GM13977 (cell line): ENCODE measurements around the gene SLC9B2.
"Not testable (repeated sequence)": the region's sequence is repeated elsewhere in the genome, so short reads cannot be mapped to it uniquely, and the experiment has no call there.

Experiments
- DNase-seq: peaks from one replicate; pipeline ENCODE4 v3.0.0; 2012; ENCODE audit warnings: low spot score
- in situ Hi-C: fragments of 300-500 bp; cut with MboI; formaldehyde crosslinking; loops from one replicate; pipeline ENCODE4 v1.12.0; 2022; ENCODE audit warnings: low sequenced_read_pairs, low pct_unique_long_range_greater_than_20kb, mixed read lengths, inconsistent platforms; ENCODE audit not compliant: unreplicated experiment
- TF ChIP-seq, protein P1 (sequence below): IDR thresholded peaks from 2 replicates; pipeline ENCODE4 v1.5.1; 2012; ENCODE audit warnings: mild to moderate bottlenecking, control low read depth; ENCODE audit not compliant: insufficient read depth; ENCODE audit errors: extremely low read depth, missing control alignments

Gene SLC9B2

DNA sequence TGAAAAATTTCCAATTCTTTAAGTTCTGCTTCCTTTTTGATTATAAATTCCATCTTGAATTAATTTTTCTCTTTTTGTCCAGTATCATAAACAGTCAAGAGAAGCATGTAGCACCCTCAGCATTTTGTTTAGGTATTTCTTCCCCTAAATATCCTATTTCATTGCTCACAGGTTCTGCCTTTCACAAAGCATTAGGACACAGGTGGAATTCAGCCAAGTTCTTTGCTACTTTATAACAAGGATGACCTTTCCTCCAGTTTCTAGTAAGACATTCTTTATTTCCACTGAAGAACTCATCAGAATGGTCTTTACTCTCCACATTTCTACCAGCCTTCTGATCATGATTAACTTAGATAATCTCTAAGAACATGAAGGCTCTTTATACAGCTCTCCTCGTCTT lies 64.5 kb downstream of the SLC9B2 start:
- TF ChIP-seq, protein P1, sequence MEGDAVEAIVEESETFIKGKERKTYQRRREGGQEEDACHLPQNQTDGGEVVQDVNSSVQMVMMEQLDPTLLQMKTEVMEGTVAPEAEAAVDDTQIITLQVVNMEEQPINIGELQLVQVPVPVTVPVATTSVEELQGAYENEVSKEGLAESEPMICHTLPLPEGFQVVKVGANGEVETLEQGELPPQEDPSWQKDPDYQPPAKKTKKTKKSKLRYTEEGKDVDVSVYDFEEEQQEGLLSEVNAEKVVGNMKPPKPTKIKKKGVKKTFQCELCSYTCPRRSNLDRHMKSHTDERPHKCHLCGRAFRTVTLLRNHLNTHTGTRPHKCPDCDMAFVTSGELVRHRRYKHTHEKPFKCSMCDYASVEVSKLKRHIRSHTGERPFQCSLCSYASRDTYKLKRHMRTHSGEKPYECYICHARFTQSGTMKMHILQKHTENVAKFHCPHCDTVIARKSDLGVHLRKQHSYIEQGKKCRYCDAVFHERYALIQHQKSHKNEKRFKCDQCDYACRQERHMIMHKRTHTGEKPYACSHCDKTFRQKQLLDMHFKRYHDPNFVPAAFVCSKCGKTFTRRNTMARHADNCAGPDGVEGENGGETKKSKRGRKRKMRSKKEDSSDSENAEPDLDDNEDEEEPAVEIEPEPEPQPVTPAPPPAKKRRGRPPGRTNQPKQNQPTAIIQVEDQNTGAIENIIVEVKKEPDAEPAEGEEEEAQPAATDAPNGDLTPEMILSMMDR, result no peak
- no peak for DNase-seq
- in situ Hi-C loops, result no loop called here

DNA sequence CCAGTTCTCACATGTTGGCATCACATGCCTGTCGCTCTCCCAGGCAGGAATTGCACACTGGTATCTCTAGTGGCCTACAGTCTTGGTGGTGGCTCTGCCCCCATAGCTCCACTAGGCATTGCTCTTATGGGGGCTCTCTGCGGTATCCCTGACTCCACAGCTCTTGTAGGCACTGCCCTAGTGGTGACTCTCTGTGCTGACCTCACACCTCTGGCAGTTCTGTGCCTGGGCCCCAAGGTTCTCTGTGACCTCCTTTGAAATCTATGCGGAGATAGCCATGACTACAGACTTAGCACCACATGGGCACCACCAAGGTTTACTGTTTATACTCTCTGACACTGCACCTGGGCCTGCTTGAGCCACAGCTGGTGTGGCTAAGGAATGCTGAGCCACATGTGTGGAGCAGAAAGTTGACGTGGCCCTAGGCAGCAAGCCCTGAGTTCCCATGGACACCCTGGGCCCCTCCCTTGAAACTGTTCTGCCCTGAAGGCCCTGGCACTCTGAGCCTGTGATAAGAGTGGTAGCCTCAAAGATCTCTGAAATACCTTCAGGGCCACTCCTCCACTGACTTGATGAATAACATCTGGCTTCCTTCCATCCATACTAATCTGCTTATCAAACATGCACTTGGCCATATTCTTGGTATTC lies 65.1 kb downstream of the SLC9B2 start:
- in situ Hi-C loops, result no loop called here
- TF ChIP-seq, protein P1, result no peak
- DNase-seq, result no peak

DNA sequence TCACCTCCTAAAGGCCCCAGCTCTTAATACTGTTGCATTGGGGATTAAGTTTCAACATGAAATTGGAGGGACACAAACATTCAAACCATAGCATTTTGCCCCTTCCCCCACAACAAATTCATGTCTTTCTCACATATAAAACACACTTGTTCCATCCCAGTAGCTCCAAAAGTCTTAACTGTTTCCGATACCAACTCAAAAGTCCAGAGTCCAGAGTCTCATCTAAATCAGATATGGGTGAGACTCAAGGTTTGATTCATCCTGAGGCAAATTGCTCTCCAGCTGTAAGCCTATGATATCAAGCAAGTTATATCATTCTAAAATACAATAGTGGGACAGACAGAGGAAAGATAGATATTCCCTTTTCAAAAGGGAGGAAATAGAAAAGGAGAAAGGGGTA lies 65.8 kb downstream of the SLC9B2 start:
- in situ Hi-C loops, result no loop called here
- TF ChIP-seq, protein P1, result no peak

DNA sequence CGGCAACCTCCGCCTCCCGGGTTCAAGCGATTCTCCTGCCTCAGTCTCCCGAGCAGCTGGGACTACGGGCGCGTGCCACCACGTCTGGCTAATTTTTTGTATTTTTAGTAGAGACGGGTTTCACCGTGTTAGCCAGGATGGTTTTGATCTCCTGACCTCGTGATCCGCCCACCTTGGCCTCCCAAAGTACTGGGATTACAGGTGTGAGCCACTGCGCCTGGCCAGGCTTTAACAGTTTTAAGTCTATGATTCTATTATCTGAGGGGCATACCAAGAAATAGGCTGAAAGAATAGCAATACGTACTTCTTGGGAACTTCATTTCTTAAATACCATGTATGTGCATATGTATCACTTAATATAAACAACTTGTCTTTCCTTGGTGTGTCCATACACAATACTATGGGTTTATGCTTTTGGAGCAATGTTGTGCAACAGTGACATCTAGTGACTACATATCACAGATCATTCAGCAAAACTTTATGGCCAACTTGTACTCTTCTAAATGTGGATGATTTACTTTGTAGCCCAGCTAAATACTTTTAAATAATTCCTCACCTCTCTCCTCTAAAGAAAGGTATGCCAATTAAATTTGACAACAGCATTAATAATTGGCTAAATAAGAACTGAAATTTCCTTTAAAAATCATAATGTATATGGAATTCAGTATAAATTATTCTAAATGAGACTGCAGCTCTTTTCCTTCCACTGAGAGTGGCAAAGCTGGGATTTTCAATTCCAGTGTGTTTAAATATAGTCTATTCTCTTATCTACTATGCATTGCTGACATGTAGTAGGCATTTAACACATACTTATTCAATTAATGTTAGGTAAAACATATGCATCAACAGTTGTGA lies 67.5 kb downstream of the SLC9B2 start:
- TF ChIP-seq, protein P1, result peak; percentile 61
- in situ Hi-C loops, result loop anchor here (10.0 kb wide), 2 partner anchors 384 to 564 kb away; no protein-coding TSS in a partner anchor
- DNase-seq, result peak; percentile 44

More for the DNA sequence above, 65.8 kb downstream of the SLC9B2 start:
- no peak for DNase-seq

DNA sequence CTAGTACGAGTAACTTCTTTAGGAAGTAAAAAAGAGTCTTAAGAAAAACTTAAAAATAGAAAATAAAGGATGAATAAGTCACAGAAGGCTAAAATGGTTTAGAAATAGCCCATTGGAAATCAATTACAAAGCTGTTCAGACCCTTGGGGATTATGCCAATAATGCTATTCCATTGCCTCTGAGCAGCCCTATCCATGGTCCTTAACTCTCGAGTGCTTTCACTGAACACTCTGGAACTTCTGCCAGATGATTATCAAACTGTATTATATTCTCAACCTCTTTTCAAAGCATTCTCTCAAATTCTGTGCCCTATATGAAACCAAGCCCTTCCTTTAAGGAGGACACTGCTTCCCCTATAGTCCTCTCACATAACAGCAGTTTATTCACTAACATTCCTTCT lies 74.0 kb downstream of the SLC9B2 start:
- in situ Hi-C loops, result loop anchor here (10.0 kb wide), 2 partner anchors 378 to 558 kb away; no protein-coding TSS in a partner anchor
- TF ChIP-seq, protein P1, result no peak
- DNase-seq, result no peak

DNA sequence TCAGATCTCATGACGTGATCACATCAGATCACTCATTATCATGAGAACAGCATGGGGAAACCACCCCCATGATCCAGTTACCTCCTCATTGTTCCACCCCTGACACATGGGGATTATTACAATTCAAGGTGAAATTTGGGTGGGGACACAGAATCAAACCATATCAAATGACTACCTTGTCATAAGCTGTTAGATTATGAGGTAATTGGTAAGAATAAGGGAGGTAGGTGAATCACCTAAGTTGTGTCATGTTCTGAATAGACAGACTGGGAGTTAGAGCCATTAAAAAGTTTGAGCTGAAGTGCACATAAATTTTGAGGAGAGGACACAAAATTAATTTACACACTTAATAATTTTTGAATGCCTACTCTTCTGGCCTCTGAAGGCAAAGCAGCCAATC lies 81.8 kb downstream of the SLC9B2 start:
- in situ Hi-C loops, result no loop called here
- TF ChIP-seq, protein P1, result no peak
- DNase-seq, result no peak

DNA sequence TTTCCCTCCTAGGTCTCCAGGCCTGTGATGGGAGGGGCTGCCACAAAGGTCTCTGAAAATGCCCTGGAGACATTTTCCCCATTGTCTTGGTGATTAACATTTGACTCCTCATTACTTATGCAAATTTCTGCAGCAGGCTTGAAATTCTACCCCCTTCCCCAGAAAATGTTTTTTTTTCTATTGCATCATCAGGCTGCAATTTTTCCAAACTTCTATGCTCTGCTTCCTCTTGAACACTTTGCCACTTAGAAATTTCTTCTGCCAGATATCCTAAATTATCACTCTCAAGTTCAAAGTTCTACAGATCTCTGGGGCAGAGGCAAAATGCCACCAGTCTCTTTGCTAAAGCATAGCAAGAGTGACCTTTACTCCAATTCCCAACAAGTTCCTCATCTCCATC lies 82.6 kb downstream of the SLC9B2 start:
- in situ Hi-C loops, DNase-seq: not testable (repeated sequence)
